Stimulated activated CD8-positive, alpha-beta memory T cell treated with anti-CD3 and anti-CD28 coated beads, Interleukin-15, amount 100 ng/mL, for 24 hours (primary cell): ENCODE results near the gene NRARP.

Experiments
- DNase-seq: peaks from one replicate; pipeline ENCODE4 v3.0.0-alpha.2; 2020; ENCODE audit warnings: low read depth

Gene NRARP

GRCh38 chr9:137256856-137257255 lies 45.2 kb downstream of the NRARP start:
- no peak for DNase-seq

GRCh38 chr9:137256362-137256761 lies 45.7 kb downstream of the NRARP start:
- DNase-seq, result no peak

GRCh38 chr9:137255448-137256114 lies 46.5 kb downstream of the NRARP start:
- DNase-seq, result no peak

- peak; percentile 99 for DNase-seq
Observed at GRCh38 chr9:137254624-137255447, 47.2 kb downstream of the NRARP start, which contains the start of gene NELFB. Gene NELFB (plus strand): TSS chr9:137255327.

GRCh38 chr9:137253717-137254623 lies 48.1 kb downstream of the NRARP start:
- DNase-seq, result no peak

- no peak for DNase-seq
Observed at GRCh38 chr9:137252555-137253506, 49.2 kb downstream of the NRARP start.

- no peak for DNase-seq
Observed at GRCh38 chr9:137251490-137252268, 50.4 kb downstream of the NRARP start.

GRCh38 chr9:137251194-137251461 lies 50.9 kb downstream of the NRARP start, which contains the start of gene STPG3:
Gene STPG3 (plus strand): TSS chr9:137251286. CDS start chr9:137251287, 1 bp downstream.
- DNase-seq, result no peak

- DNase-seq, result no peak
Observed at GRCh38 chr9:137250329-137251193, 51.5 kb downstream of the NRARP start.
